ENCODE measurements around the gene MALT1.
"Not testable (repeated sequence)": the region's sequence is repeated elsewhere in the genome, so short reads cannot be mapped to it uniquely, and the experiment has no call there.

The MALT1 gene, protein sequence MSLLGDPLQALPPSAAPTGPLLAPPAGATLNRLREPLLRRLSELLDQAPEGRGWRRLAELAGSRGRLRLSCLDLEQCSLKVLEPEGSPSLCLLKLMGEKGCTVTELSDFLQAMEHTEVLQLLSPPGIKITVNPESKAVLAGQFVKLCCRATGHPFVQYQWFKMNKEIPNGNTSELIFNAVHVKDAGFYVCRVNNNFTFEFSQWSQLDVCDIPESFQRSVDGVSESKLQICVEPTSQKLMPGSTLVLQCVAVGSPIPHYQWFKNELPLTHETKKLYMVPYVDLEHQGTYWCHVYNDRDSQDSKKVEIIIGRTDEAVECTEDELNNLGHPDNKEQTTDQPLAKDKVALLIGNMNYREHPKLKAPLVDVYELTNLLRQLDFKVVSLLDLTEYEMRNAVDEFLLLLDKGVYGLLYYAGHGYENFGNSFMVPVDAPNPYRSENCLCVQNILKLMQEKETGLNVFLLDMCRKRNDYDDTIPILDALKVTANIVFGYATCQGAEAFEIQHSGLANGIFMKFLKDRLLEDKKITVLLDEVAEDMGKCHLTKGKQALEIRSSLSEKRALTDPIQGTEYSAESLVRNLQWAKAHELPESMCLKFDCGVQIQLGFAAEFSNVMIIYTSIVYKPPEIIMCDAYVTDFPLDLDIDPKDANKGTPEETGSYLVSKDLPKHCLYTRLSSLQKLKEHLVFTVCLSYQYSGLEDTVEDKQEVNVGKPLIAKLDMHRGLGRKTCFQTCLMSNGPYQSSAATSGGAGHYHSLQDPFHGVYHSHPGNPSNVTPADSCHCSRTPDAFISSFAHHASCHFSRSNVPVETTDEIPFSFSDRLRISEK

DNA sequence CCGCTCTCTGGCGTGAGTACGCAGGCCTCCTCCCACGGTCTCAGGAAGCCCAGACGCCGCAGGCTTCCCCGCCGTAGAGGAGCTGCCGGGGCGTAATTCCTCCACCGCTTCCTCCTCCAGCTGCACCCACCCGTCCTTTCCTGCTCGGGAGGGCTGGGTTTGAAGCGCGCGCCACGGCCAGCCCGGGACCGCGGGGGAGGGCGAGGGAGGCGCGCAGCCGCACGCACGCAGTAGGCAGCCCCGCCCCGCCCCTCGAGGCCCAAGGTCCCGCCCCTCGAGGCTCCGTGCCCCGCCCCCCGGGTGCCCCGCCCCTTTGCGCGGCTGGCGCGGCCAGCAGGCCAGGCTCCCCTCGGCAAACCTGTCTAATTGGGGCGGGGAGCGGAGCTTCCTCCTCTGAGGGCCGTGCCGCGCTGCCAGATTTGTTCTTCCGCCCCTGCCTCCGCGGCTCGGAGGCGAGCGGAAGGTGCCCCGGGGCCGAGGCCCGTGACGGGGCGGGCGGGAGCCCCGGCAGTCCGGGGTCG lies at the start of gene MALT1:
Gene MALT1 (plus strand): TSS at position 355 of the 521 bp plus-strand sequence. CDS start 179 bp downstream, outside the sequence.
- peak; percentile 77 for DNase-seq (ENCODE audit: low read depth)

DNA sequence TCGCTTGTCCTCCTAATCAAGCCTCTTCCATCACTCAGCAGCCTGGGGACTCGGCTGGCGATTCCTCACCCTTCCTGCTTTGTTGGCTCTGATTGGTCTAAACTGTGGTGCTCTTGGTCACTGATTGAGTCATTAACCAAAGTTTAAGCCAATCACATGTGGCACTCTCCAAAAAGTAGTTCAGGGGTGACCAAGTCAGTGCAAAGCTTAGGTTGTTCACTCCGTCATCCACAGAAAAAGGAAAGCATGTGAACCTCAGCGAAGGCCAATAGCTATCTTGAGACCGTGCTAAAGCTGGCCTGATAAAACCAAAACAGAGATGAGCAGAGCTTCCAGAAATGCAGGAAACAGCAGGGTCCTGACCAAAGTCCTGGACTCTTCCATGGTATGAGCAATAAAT lies 47.3 kb upstream of the MALT1 start:
- DNase-seq (ENCODE audit: low read depth), result no peak

DNA sequence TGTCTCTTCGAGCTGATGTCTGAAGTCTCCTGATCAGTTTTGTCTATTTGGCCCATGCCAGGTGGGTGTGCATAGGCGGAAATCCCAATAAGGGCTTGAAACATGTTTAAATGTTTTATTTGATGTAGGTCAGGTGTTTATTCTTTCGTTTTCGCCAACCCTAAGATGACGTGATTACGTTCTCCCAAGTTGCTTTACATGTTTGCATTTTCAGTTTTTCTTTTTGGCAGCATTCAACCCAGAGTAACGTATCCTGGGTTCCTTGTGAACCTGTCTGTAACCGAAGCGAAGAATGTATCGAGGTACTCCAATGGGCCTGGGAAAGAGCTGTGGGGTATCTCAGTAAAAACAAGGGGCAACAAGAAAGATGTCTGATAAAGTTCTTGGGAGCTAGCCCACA lies 45.4 kb upstream of the MALT1 start:
- DNase-seq (ENCODE audit: low read depth), result no peak

DNA sequence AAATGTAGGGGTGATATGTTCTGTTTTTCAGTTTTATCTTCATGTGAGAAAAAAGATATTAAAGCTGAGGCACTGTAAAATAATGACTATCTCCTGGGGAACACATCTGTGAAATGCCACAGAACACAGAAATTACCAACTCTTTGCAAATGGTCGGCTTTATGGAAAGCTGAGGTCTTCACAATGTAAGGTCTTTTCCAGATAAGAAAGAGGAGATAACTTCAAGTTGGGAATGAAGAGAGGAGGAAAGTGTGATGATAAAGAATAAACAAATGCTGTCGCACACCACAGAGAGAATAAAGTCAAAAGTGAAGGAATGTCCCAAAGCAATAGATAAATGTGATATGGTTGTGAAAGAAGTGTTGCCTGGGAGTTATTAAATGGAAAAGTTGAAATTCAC lies 41.2 kb upstream of the MALT1 start:
- no peak for DNase-seq (ENCODE audit: low read depth)

DNA sequence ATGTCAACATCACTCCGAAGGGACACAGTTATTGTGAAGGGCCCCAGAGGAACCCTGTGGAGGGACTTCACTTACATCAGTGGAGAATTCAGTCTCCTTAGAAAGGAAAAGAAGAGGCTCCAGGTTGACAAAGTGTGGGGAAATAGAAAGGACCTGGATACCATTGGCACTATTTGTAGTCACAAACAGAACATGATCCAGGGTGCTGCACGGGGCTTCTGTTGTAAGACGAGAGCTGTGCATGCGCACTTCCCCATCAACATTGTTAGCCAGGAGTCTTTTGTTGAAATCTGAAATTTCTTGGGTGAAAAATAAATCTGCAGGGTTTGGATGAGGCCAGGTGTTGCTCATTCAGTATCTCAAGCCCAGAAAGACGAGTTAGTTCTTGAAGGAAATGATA lies 40.0 kb upstream of the MALT1 start:
- no peak for DNase-seq (ENCODE audit: low read depth)

DNA sequence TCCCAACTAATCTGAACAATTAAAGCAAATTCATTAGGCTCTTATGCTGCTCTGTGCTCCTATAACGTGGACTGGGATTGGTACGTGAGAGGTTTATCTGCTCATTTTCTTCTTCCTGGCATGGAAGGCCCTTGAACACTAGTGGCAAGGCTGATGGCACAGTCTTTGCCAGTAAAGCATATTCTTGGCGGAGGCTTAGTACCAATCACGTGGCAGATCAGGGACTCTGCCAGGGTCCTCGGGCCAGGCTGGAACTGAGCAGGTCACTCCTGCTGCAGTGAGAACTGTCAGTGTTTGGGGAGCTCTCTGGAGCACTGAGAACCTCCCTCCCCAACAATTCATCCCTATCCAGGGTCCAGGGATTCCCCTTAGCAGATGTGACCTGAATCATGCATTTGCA lies 38.7 kb upstream of the MALT1 start:
- no peak for DNase-seq (ENCODE audit: low read depth)

DNA sequence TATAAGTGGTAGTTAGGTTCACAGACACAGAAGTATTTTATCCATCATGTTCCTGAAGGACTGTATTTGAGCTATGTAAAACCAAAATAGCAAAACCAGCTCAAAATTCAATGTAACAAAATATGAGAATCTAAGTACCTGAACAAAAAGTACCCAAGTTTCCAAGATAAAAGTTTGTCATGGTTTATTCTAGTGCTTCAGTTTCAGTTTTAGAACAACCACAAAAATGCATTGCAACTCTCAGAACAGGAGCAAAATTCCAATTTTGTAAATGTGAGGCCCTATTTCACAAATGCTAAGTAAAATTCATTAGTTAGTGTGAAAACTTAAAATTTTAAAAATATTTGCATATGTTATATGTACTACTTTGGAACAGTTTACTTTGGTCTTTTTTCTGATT lies 37.4 kb upstream of the MALT1 start:
- no peak for DNase-seq (ENCODE audit: low read depth)

DNA sequence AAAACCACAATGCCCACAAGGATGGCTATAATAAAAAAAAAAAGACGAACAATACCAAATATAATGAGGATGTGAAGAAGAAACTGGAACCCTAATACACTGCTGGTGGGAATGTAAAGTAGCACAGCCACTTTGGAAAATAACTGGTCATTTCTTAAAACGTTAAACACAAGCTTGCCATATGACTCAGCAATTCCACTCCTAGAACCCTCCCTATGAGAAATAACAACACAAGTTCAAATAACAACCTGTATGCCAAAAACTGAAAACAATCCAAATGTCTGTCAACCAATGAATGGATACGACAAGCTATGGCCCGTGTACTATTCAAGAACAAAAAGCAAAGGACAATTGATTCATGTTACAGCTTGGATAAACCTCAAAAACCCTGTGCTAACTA lies 35.4 kb upstream of the MALT1 start:
- DNase-seq (ENCODE audit: low read depth), result no peak

DNA sequence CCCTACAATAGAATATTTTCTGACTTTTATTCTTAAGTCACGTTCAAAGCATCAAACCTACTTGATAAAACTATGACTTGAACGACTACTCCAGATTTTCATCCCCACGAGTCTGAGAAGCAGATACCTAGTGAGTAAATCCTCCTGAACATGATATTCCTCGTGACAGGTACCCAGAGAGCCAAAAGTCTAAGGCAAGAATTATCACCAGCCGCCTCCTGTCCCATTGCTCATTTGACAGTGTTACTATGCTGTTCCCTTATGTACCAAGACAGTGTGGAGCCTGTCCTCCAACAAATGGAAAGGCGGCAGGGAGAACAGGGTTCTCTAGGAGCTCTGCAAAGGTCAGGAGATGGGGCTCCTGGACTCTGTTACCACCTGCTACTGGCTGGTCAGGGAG lies 34.1 kb upstream of the MALT1 start:
- no peak for DNase-seq (ENCODE audit: low read depth)

DNA sequence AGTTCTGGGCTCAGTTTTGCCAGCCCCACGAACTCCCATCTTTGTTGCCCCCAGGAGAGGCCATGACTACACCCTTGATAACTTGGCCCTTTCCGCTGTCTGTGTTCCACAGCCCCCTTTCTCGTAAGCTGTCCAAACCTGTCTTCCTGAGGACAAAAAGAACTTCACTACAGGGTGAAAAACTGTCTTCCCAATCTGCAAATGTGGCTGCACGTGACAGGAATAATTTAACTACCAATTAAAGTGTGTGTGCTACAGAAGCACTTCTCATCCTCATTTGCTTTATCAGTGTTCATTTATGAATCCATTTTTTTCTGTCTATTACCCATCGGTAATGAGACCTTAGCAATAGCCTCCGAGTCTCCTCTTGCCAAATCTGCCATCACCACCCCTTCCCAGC lies 33.3 kb upstream of the MALT1 start:
- no peak for DNase-seq (ENCODE audit: low read depth)

DNA sequence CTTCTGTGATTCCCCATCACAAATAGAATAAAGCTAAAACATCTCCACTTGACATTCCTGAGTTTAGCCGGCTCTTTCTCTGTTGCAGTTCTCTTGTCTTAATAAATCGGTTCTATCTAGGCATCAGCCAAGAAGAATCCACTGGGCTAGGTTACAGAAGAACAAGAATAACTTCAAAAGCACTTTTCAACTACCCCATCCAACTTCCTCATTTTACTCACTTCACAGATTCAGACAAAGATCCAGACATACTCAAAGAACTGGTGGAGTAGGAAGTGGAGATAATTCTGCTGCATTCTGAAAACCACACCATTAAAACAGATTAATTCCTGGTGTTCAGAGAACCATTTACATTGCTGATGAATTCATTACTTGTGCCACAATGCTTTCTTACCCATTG lies 32.8 kb upstream of the MALT1 start:
- DNase-seq (ENCODE audit: low read depth), result no peak

DNA sequence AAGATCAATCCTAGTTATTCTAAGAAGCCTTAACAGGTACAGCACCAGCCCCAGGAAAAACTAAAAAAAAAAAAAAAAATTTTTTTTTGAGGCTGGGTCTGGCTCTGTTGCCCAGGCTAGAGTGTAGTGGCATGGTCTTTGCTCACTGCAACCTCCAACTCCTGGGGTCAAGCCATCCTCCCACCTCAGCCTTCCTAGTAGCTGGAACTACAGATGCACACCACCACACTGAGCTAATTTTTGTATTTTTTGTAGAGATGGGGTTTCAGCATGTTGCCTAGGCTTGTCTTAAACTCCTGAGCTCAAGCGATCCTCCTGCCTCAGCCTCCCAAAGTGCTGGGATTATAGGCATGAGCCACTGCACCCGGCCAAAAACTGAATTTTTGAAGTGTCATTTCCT lies 32.0 kb upstream of the MALT1 start:
- no peak for DNase-seq (ENCODE audit: low read depth)

DNA sequence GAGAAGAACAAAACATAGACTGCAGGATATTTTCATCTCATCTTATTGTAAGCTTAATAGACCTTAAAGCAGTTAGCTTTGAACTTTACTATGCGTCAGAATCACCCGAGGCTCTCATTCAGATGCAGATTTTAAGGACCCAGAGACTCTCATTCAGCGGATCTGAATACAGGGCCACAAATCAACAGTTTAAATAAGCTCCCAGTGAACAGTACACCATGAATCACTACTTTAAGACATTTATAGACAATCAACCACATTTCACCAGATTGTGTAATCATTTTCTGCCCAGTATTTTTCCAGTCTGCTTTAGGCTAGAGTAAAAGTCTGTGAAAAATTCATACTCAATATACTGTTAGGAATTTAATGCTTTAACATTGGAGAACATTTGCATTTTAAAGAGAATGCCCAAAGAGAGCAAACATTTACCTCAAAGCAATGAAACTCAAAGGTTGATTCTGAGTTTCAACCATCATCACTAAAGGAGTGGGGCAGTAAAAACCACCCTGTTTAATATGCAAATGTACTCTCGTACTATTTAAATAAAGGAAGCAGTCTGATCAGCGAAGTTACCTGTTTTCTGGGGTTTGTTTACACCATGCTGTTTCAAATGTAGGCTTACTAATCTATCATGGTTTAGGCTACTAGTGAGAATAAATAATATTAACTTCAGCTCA lies 31.4 kb upstream of the MALT1 start:
- DNase-seq (ENCODE audit: low read depth), result no peak

DNA sequence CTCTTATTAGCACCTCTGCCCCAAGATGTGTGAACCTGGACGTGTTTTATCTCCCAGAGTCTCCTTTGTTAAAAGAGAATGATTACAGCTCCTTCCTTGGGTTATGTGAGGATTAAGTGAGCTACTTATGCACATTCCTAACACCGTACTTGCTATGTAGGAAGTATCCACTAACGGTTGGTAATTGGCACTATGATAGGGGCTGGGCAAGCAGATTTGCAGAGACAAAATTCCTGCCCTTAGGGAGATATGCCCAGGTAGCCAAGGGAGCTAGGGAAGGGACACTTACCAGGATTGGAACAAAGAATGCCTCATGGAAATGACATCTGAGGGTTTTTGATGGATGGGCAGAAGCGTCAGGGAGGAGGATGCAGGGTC lies 30.8 kb upstream of the MALT1 start:
- no peak for DNase-seq (ENCODE audit: low read depth)

DNA sequence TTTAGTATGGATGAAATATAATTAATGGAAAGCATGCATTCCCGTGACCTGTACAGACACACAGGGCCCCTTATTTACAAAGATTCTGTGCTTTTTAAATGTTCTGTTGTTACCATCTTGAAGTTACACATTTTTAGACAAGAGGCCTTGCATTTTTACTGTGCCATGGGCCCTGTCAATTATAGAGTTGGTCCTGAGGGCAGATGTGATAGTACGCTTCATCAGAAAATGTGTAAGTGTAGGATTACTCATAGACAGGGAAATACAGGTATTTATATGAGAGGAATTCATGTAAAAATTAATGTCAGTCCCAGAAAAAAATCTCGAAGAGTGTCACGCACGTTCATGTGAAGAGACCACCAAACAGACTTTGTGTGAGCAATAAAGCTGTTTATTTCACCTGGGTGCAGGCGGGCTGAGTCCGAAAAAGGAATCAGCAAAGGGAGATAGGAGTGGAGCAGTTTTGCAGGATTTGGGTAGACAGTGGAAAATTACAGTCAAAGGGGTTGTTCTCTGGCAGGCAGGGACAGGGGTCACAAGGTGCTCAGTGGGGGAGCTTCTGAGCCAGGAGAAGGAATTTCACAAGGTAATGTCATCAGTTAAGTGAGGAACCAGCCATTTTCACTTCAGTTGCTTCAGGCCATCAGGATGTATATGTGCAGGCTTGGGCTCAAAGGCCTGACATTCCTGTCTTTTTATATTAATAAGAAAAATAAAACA lies 30.2 kb upstream of the MALT1 start:
- DNase-seq (ENCODE audit: low read depth), result no peak

DNA sequence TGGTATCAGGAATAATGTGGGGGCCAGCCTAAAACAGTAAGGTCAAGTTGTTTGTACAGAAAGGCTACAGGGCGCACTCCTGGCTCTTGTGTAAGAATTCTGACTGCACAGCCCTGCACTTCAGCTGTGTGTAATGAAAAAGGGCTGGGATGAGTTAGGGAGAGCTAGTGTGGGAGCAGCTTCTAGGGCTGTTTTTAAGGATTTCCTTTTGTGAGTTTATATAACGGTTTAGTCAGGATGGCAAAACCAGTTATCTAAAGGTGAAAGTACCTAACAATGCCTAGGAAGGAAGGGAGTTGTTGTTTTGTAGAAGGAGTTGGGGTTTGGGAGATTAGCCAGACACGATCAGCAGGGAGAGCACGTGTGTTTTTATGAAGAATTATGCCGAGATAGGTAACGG lies 27.7 kb upstream of the MALT1 start:
- not testable (repeated sequence) for DNase-seq (ENCODE audit: low read depth)

DNA sequence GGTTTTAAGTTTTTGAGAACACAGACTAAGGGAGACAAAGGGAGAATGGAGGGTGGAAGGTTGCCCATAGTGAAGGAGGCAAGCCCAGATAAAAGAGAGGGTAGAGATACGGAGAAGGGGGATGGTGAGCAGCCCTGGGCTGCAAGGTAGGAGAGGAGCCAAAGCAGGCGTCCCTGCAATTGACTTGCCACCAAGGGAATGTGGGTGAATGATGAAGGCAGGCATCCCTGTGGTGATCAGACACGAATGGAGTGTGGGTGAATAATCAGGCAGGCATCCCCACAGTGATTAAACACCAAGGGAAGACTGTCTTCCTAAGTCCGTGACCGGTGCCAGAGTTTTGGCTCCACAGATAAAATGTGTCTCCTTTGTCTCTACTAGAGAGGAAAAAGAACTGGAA lies 25.9 kb upstream of the MALT1 start:
- DNase-seq (ENCODE audit: low read depth), result no peak

DNA sequence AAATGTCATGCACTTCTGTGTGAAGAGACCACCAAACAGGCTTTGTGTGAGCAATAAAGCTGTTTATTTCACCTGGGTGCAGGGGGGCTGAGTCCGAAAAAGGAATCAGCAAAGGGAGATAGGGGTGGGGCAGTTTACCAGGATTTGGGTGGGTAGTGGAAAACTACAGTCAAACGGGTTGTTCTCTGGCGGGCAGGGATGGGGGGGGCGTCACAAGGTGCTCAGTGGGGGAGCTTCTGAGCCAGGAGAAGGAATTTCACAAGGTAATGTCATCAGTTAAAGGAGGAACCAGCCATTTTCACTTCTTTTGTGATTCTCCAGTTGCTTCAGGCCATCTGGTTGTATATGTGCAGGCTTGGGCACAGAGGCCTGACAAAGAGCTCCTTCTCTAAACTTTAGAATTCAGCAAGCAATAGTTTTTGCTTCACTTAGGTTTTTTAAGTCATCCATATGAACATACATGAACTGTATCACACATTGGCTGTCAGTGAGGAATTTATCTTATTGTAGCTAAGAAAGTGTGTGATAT lies 24.9 kb upstream of the MALT1 start:
- no peak for DNase-seq (ENCODE audit: low read depth)

DNA sequence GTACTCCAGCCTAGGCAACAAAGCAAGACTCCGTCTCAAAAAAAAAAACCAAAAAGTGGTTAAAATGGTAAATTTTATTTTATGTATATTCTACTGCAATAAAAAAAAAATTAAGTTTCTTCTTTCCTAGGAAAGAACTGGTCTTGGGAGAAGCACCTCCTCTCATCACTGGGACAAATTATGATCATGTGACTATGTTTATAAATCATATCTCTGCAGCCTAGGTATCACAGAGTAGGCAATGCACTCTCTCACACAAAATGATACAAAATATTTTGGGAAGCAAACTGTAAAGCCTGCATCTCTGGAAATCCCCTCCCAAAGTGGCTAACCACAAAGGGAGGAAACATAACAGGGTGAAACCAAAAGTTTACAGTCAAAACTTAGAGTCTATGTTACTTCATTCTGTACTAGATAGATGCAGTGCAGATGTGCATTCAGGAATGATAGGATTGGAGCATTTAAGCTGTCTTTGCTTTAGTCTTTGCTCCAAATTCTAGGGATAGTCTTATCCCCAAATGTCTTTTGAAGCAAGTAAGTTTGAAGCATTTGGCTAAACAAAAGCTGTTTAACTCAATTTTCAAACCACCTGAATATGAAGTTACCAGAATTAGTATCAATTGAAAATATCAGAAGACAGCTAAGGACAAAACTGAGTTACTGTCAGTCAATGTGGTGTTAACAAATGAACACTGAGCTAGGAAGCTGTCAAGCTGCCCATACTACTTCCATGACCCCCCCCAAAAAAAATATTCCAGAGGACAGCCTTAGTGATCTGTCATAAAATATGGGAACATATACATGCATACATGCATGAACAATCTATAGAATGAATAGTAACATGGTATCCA lies 21.1 kb upstream of the MALT1 start:
- no peak for DNase-seq (ENCODE audit: low read depth)

DNA sequence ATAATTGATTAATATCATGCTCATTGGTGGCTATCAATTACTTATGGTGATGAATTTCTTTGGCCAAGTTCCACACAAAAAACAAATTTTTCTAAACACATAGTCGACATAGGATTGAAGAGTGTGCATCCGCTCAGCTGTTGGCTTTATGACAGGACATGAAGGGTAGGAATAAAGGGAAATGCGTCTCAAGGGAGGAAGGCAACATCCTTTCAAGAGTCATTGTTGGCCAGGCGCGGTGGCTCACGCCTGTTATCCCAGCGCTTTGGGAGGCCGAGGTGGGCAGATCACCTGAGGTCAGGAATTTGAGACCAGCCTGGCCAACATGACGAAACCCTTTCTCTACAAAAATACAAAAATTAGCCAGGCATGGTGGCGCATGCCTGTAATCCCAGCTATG lies 20.4 kb upstream of the MALT1 start:
- DNase-seq (ENCODE audit: low read depth), result not testable (repeated sequence)

All from CMK (cell line).